Measurements from ENCODE around the gene UCK2.

DNA sequence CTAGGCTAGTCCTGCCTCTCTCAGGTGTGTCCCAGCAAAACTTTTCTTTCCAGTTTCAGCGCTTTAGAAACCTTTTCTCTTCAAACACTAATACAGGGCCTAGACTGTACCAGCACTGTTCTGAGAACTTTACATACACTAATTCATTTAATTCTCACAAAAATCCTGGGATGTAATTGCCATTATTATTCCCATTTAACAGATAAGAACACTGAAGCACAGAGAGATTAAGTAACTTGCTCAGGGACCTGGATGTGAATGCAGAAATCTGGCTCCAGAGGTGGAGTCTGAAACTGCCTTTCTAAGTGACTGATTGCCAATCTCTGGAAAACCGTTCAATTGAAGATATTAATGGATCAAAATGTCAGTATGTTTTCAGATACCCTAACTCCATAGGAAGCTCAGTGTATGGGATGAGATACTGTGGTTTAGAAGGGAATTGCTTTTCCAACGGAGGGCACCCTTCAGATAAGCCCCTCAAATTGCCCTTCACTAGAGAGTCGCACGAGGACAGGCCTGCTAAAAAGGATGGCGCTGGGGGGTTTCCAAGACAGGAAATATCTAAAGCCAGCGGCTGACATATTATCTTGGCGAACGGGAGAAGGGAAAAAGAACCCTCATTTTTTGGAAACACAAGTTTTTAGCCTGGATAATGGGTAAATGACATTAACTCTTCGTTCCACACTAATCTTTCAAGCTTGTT is 698 bp upstream of the UCK2 start:
- TF ChIP-seq POLR2AphosphoS5 (IDR thresholded peaks at IDR 0.05; ENCODE audit: borderline replicate concordance, low read depth, low read length): no peak
- no peak for TF ChIP-seq EZH2 (IDR thresholded peaks at IDR 0.05)
- no peak for TF ChIP-seq FOXP2 (optimal IDR thresholded peaks at IDR 0.05; ENCODE audit: control extremely low read depth, extremely low read length, insufficient read depth)
